Measurements from ENCODE around the gene ANGEL1. TPM values are rescaled to one million over a fixed set of nuclear protein-coding genes. Genes with fewer than 3 reads are reported as not detected.

The ANGEL1 gene
- total and polyA plus RNA-seq, 2 of the 13 experiments (the other 11 are each of a cell fraction or from before 2014, with no cell fraction given) = 14.3 to 20.1 TPM

- 100% methylated on average over 1 of the region's 1 CpG for WGBS (ENCODE audit: low lambda C conversion rate)
- Histone ChIP-seq H2AFZ (ENCODE audit: low read length) (no peak overlapping the region), H3K36me3 (replicated peaks in 1 of 2; ENCODE audit: control insufficient read depth in 1 of 2, insufficient read depth in 2 of 2, low read length in 2 of 2) (peaks cover 8 to 52% of the 10 kb centered on the region in 2 experiments; a peak in 4 of 5 replicates), H3K27me3 (ENCODE audit: control insufficient read depth in 1 of 2, insufficient read depth in 2 of 2, low read length in 2 of 2) (no peaks in the 10 kb centered on the region), H3K79me2 (ENCODE audit: insufficient read depth, low read length) (peaks cover 2% of the 10 kb centered on the region), H3K27ac (ENCODE audit: extremely low read length, insufficient read depth, low read length) (no peak overlapping the region), H4K20me1 (ENCODE audit: insufficient read depth, low read length) (no peaks in the 10 kb centered on the region), H3K4me3 (replicated peaks in 1 of 3; ENCODE audit: insufficient read depth in 1 of 3, low read depth in 2 of 3, low read length in 3 of 3) (no peak overlapping the region), H3K4me1 (ENCODE audit: insufficient read depth, low read length) (peaks cover 15% of the 10 kb centered on the region), H3K9ac (ENCODE audit: insufficient read depth, low read depth, low read length) (no peak overlapping the region), H3K9me3 (ENCODE audit: low read length) (no peaks in the 10 kb centered on the region), H3K4me2 (ENCODE audit: low read depth, low read length) (no peak overlapping the region)
- CTCF ChIA-PET (ENCODE audit: low intra/inter-chr PET ratio, low total read pairs) = no interaction called here
- FAIRE-seq (no peak), DNase-seq (ENCODE audit: low spot score) (no peak), ATAC-seq (no peak)
- POLR2A ChIA-PET = no interaction called here
- TF ChIP-seq KLF9 (CRISPR knock-in tag; IDR thresholded peaks at IDR 0.05; ENCODE audit: low read depth) = no peak
- no peak for TF ChIP-seq ZNF629 (CRISPR knock-in tag; conservative IDR thresholded peaks at IDR 0.05)
- no peak for TF ChIP-seq ZFYVE20 (CRISPR knock-in tag; IDR thresholded peaks at IDR 0.05; ENCODE audit: borderline replicate concordance, low read depth)
- TF ChIP-seq ZNF460 (CRISPR knock-in tag; IDR thresholded peaks at IDR 0.05; ENCODE audit: borderline replicate concordance) = no peak
- TF ChIP-seq, protein P1, sequence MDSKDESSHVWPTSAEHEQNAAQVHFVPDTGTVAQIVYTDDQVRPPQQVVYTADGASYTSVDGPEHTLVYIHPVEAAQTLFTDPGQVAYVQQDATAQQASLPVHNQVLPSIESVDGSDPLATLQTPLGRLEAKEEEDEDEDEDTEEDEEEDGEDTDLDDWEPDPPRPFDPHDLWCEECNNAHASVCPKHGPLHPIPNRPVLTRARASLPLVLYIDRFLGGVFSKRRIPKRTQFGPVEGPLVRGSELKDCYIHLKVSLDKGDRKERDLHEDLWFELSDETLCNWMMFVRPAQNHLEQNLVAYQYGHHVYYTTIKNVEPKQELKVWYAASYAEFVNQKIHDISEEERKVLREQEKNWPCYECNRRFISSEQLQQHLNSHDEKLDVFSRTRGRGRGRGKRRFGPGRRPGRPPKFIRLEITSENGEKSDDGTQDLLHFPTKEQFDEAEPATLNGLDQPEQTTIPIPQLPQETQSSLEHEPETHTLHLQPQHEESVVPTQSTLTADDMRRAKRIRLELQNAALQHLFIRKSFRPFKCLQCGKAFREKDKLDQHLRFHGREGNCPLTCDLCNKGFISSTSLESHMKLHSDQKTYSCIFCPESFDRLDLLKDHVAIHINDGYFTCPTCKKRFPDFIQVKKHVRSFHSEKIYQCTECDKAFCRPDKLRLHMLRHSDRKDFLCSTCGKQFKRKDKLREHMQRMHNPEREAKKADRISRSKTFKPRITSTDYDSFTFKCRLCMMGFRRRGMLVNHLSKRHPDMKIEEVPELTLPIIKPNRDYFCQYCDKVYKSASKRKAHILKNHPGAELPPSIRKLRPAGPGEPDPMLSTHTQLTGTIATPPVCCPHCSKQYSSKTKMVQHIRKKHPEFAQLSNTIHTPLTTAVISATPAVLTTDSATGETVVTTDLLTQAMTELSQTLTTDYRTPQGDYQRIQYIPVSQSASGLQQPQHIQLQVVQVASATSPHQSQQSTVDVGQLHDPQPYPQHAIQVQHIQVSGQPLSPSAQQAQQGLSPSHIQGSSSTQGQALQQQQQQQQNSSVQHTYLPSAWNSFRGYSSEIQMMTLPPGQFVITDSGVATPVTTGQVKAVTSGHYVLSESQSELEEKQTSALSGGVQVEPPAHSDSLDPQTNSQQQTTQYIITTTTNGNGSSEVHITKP (CRISPR knock-in tag; IDR thresholded peaks at IDR 0.05; ENCODE audit: low read depth) = no peak
- TF ChIP-seq HIVEP1 (CRISPR knock-in tag; IDR thresholded peaks at IDR 0.05) = no peak
- no peak for TF ChIP-seq ZNF329 (CRISPR knock-in tag; IDR thresholded peaks at IDR 0.05; ENCODE audit: low read depth)
- TF ChIP-seq DBP (CRISPR knock-in tag; IDR thresholded peaks at IDR 0.05; ENCODE audit: not compliant biosample characterization) = no peak
- in situ Hi-C loops (cut with HindIII; ENCODE audit: extremely low pct_ligation_motif_present, low pct_unique_long_range_greater_than_20kb) = no loop called here
- BruUV-seq (replicated peaks) = no TSS peak
- intact Hi-C loops (cut with micrococcal nuclease; ENCODE audit: unreplicated experiment) = no loop called here
These were observed 4.7 kb downstream of the ANGEL1 start for GRCh38 chr14:76808011-76808410.

Measured in HepG2 (cell line).